GM12801 (cell line): ENCODE measurements around the gene BACH2.

Experiments
- CTCF ChIP-seq: IDR thresholded peaks from one replicate; pipeline ENCODE4 v1.5.1; 2011; ENCODE audit warnings: control low read depth; ENCODE audit not compliant: insufficient read length; ENCODE audit errors: extremely low read depth

The BACH2 gene

GRCh38 chr6:90065173-90065572, 231.5 kb downstream of the BACH2 start:
- TF ChIP-seq CTCF, result no peak

- TF ChIP-seq CTCF, result no peak
These were observed 234.0 kb downstream of the BACH2 start for GRCh38 chr6:90062667-90063066.

GRCh38 chr6:90062051-90062450, 234.6 kb downstream of the BACH2 start:
- TF ChIP-seq CTCF, result no peak

GRCh38 chr6:90053614-90054013, 243.0 kb downstream of the BACH2 start:
- TF ChIP-seq CTCF, result no peak

GRCh38 chr6:90049295-90049694, 247.3 kb downstream of the BACH2 start:
- no peak for TF ChIP-seq CTCF

- no peak for TF ChIP-seq CTCF
These were observed 248.3 kb downstream of the BACH2 start for GRCh38 chr6:90048206-90048967.

- TF ChIP-seq CTCF, result no peak
These were observed 251.1 kb downstream of the BACH2 start for GRCh38 chr6:90045535-90045934.
